ENCODE results near the gene RASL11A. TPM values are rescaled to one million over a fixed set of nuclear protein-coding genes. Genes with fewer than 3 reads are reported as not detected.

The RASL11A gene
- total and polyA plus RNA-seq, 10 donors, result 6.7 to 37.9 (median 14.7) TPM

DNA sequence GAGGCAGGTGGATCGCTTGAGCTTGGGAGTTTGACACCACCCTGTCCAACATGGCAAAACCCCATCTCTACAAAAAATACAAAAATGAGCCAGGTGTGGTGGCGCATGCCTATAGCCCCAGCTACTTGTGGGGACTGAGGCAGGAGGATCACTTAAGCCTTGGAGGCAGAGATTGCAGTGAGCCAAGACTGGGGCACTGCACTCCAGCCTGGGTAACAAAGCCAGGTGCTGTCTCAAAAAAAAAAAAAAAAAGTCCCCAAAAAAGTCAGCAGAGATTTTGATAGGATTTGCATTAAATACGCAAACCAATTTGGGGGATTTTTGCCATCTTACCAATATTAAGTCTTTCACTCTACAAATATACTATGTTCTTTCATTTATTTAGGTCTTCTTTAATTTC lies 41.0 kb upstream of the RASL11A start:
- Histone ChIP-seq H3K27ac (no peak overlapping the region), H3K27me3 (replicated peaks in 1 of 7) (peaks cover 0 to 5% (median 0%) of the 10 kb centered on the region in 7 donors), H3K4me3 (no peak overlapping the region), H3K4me1 (peaks cover 0 to 18% (median 0%) of the 10 kb centered on the region in 6 donors), H3K36me3 (no peaks in the 10 kb centered on the region), H3K9me3 (peaks cover 0 to 29% (median 19%) of the 10 kb centered on the region in 8 donors)
- intact Hi-C loops (cut with DNase I; ENCODE audit: low total_unique reads), result no loop called here
- DNase-seq, result no peak
- TF ChIP-seq POLR2AphosphoS5 (IDR thresholded peaks at IDR 0.05), result no peak
- TF ChIP-seq POLR2A (IDR thresholded peaks at IDR 0.05), result no peak
- TF ChIP-seq, protein P1, sequence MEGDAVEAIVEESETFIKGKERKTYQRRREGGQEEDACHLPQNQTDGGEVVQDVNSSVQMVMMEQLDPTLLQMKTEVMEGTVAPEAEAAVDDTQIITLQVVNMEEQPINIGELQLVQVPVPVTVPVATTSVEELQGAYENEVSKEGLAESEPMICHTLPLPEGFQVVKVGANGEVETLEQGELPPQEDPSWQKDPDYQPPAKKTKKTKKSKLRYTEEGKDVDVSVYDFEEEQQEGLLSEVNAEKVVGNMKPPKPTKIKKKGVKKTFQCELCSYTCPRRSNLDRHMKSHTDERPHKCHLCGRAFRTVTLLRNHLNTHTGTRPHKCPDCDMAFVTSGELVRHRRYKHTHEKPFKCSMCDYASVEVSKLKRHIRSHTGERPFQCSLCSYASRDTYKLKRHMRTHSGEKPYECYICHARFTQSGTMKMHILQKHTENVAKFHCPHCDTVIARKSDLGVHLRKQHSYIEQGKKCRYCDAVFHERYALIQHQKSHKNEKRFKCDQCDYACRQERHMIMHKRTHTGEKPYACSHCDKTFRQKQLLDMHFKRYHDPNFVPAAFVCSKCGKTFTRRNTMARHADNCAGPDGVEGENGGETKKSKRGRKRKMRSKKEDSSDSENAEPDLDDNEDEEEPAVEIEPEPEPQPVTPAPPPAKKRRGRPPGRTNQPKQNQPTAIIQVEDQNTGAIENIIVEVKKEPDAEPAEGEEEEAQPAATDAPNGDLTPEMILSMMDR (IDR thresholded peaks at IDR 0.05 in 8 of 11, conservative IDR thresholded peaks at IDR 0.05 in 3 of 11), result no peak
- WGBS, 5 donors, result 90 to 94% (median 91%) methylated on average over 3 of the region's 3 CpGs

DNA sequence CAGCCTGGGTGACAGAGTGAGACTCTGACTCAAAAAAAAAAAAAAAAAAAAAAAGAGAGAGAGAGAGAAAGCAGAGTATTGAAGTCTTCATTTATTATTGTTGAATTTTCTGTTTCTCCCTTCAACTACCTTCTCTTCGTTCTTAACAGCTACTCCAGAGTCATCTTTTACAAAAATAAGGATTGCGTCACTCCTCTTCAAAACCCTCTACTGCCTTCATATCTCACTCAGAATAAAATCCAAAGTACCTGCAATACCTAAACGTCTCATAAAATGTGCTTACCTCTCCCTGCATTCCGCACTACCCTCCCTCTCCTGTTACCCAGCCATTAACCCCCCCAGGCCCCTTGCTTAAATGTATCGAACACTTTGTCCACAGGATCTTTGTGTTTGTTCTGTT lies 36.7 kb upstream of the RASL11A start:
- H3K27me3 ChIP-seq (replicated peaks in 1 of 7), result peaks cover 0 to 5% (median 0%) of the 10 kb centered on the region in 7 donors
- H3K27ac ChIP-seq, result no peak overlapping the region
- TF ChIP-seq POLR2AphosphoS5 (IDR thresholded peaks at IDR 0.05) (no peak), POLR2A (IDR thresholded peaks at IDR 0.05) (no peak)
- TF ChIP-seq, protein P1 (IDR thresholded peaks at IDR 0.05 in 8 of 11, conservative IDR thresholded peaks at IDR 0.05 in 3 of 11), result no peak
- peaks cover 0 to 20% (median 13%) of the 10 kb centered on the region in 8 donors for H3K9me3 ChIP-seq
- WGBS, 5 donors, result 86 to 95% (median 92%) methylated on average over 5 of the region's 5 CpGs
- intact Hi-C loops (cut with DNase I; ENCODE audit: low total_unique reads), result no loop called here
- no peaks in the 10 kb centered on the region for H3K4me1 ChIP-seq
- H3K36me3 ChIP-seq, result no peaks in the 10 kb centered on the region
- DNase-seq, result no peak
- no peak overlapping the region for H3K4me3 ChIP-seq

DNA sequence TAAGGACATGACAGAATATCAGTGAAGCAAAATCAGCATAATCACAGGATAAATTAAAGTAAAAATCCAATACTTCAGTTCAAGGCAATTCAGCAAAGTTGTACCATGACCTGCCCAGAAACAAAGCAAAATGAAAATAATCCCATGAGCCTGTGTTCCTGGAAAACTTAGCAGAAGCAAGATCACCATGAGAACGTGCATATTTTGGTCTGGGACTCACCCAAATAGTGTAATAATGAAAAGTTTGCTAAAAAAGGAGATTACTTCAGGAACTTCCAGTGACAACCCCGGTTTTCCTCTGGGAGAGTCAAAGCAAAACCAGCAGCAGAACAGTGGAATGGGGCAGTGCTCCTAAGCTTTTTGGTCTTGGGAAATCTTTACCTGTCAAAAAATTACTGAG lies 34.2 kb upstream of the RASL11A start:
- intact Hi-C loops (cut with DNase I; ENCODE audit: low total_unique reads), result no loop called here
- no peak for DNase-seq
- 67 to 77% (median 71%) methylated on average over 2 of the region's 2 CpGs for WGBS, 5 donors

DNA sequence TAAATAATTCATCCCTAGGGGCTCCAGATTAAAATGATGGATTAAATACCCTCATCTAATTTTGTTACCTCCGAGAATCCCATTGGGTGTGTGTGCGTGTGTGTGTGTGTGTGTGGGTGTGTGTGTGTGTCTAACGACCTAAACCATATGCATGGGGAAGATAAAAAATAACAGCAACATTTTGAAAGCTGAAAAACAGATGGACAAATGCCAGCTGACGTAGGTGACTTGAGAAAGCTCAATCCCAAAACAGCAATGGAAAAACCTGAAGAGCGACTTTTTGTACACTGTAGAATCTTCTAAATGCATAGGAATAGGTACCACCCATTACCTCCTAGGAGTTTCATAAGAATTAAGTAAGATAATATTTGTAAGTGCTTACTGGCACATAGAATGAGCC lies 27.9 kb upstream of the RASL11A start:
- 86 to 93% (median 92%) methylated on average over 5 of the region's 5 CpGs for WGBS, 5 donors
- Histone ChIP-seq H3K36me3 (no peaks in the 10 kb centered on the region), H3K4me1 (peaks cover 0 to 8% (median 0%) of the 10 kb centered on the region in 6 donors), H3K27ac (no peak overlapping the region), H3K27me3 (replicated peaks in 1 of 7) (no peaks in the 10 kb centered on the region), H3K9me3 (no peaks in the 10 kb centered on the region), H3K4me3 (no peak overlapping the region)
- DNase-seq, result no peak
- TF ChIP-seq, protein P1 (IDR thresholded peaks at IDR 0.05 in 8 of 11, conservative IDR thresholded peaks at IDR 0.05 in 3 of 11), result no peak
- TF ChIP-seq POLR2A (IDR thresholded peaks at IDR 0.05) (no peak), POLR2AphosphoS5 (IDR thresholded peaks at IDR 0.05) (no peak)
- intact Hi-C loops (cut with DNase I; ENCODE audit: low total_unique reads), result no loop called here

More for the DNA sequence above, 34.2 kb upstream of the RASL11A start:
- Histone ChIP-seq H3K4me3 (no peak overlapping the region), H3K4me1 (no peaks in the 10 kb centered on the region), H3K27me3 (replicated peaks in 1 of 7) (no peaks in the 10 kb centered on the region), H3K36me3 (no peaks in the 10 kb centered on the region), H3K27ac (no peak overlapping the region), H3K9me3 (peaks cover 0 to 12% (median 10%) of the 10 kb centered on the region in 8 donors)
- TF ChIP-seq, protein P1 (IDR thresholded peaks at IDR 0.05 in 8 of 11, conservative IDR thresholded peaks at IDR 0.05 in 3 of 11), result no peak
- TF ChIP-seq POLR2A (IDR thresholded peaks at IDR 0.05) (no peak), POLR2AphosphoS5 (IDR thresholded peaks at IDR 0.05) (no peak)

Measured in spleen (tissue), 11 donors.